ENCODE data around the gene AFF3. TPM values are rescaled to one million over a fixed set of nuclear protein-coding genes. Genes with fewer than 3 reads are reported as not detected.

The AFF3 gene
- total RNA-seq, 1 experiment from 2014 or later, result 0.05 TPM

GRCh38 chr2:99572373-99573164 lies 569.8 kb downstream of the AFF3 start:
- no peaks in the 10 kb centered on the region for H3K9me3 Mint-ChIP-seq (ENCODE audit: unreplicated experiment)
- no peak overlapping the region for H3K27ac Mint-ChIP-seq (ENCODE audit: unreplicated experiment)
- ChIA-PET POLR2A (no interaction called here), CTCF (interaction anchor here (1.7 kb wide), 1 partner anchor 13 kb away, joined by 5 read pairs; no protein-coding TSS in a partner anchor)
- TF ChIP-seq, protein P1, sequence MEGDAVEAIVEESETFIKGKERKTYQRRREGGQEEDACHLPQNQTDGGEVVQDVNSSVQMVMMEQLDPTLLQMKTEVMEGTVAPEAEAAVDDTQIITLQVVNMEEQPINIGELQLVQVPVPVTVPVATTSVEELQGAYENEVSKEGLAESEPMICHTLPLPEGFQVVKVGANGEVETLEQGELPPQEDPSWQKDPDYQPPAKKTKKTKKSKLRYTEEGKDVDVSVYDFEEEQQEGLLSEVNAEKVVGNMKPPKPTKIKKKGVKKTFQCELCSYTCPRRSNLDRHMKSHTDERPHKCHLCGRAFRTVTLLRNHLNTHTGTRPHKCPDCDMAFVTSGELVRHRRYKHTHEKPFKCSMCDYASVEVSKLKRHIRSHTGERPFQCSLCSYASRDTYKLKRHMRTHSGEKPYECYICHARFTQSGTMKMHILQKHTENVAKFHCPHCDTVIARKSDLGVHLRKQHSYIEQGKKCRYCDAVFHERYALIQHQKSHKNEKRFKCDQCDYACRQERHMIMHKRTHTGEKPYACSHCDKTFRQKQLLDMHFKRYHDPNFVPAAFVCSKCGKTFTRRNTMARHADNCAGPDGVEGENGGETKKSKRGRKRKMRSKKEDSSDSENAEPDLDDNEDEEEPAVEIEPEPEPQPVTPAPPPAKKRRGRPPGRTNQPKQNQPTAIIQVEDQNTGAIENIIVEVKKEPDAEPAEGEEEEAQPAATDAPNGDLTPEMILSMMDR (IDR thresholded peaks at IDR 0.05; ENCODE audit: insufficient read depth in 1 of 2, low read depth in 1 of 2, low read length in 1 of 2, severe bottlenecking in 1 of 2, unreplicated experiment in 1 of 2), result no peak
- H3K9me3 ChIP-seq, result no peaks in the 10 kb centered on the region
- intact Hi-C loops (cut with micrococcal nuclease; ENCODE audit: unreplicated experiment), result no loop called here
- no peak for DNase-seq
- peaks cover 14% of the 10 kb centered on the region for H3K27me3 Mint-ChIP-seq (ENCODE audit: insufficient read depth, unreplicated experiment)
- no peak overlapping the region for H3K4me3 Mint-ChIP-seq (ENCODE audit: unreplicated experiment)
- H3K36me3 ChIP-seq (ENCODE audit: control insufficient read depth, insufficient read depth, low read length), result no peaks in the 10 kb centered on the region
- BruUV-seq (replicated peaks), result no TSS peak
- H3K4me1 Mint-ChIP-seq (ENCODE audit: low read depth, unreplicated experiment), result no peaks in the 10 kb centered on the region
- H3K4me1 ChIP-seq, result no peaks in the 10 kb centered on the region
- H3K27me3 ChIP-seq (replicated peaks; ENCODE audit: control insufficient read depth, insufficient read depth, low read length), result no peaks in the 10 kb centered on the region
- H3K4me3 ChIP-seq (ENCODE audit: low read depth, low read length), result no peak overlapping the region
- H3K36me3 Mint-ChIP-seq (ENCODE audit: insufficient read depth, unreplicated experiment), result no peaks in the 10 kb centered on the region

- H3K4me3 Mint-ChIP-seq (ENCODE audit: unreplicated experiment), result no peak overlapping the region
Measured at GRCh38 chr2:99571954-99572353, 570.4 kb downstream of the AFF3 start.

GRCh38 chr2:99571533-99571932 lies 570.9 kb downstream of the AFF3 start:
- Histone ChIP-seq H3K36me3 (ENCODE audit: control insufficient read depth, insufficient read depth, low read length) (no peaks in the 10 kb centered on the region), H3K4me3 (ENCODE audit: low read depth, low read length) (no peak overlapping the region), H3K27me3 (replicated peaks; ENCODE audit: control insufficient read depth, insufficient read depth, low read length) (no peaks in the 10 kb centered on the region), H3K9me3 (no peaks in the 10 kb centered on the region), H3K4me1 (no peaks in the 10 kb centered on the region)
- POLR2A ChIA-PET, result no interaction called here
- Mint-ChIP-seq H3K4me3 (ENCODE audit: unreplicated experiment) (no peak overlapping the region), H3K27me3 (ENCODE audit: insufficient read depth, unreplicated experiment) (peaks cover 18% of the 10 kb centered on the region), H3K4me1 (ENCODE audit: low read depth, unreplicated experiment) (no peaks in the 10 kb centered on the region), H3K9me3 (ENCODE audit: unreplicated experiment) (no peaks in the 10 kb centered on the region), H3K27ac (ENCODE audit: unreplicated experiment) (no peak overlapping the region), H3K36me3 (ENCODE audit: insufficient read depth, unreplicated experiment) (no peaks in the 10 kb centered on the region)
- TF ChIP-seq, protein P1 (IDR thresholded peaks at IDR 0.05; ENCODE audit: insufficient read depth in 1 of 2, low read depth in 1 of 2, low read length in 1 of 2, severe bottlenecking in 1 of 2, unreplicated experiment in 1 of 2), result no peak
- CTCF ChIA-PET, result interaction anchor here (1.7 kb wide), 1 partner anchor 12 kb away, joined by 5 read pairs; no protein-coding TSS in a partner anchor
- intact Hi-C loops (cut with micrococcal nuclease; ENCODE audit: unreplicated experiment), result no loop called here
- no TSS peak for BruUV-seq (replicated peaks)
- no peak for DNase-seq

More at GRCh38 chr2:99571954-99572353, 570.4 kb downstream of the AFF3 start:
- BruUV-seq (replicated peaks), result no TSS peak
- no peaks in the 10 kb centered on the region for H3K36me3 ChIP-seq (ENCODE audit: control insufficient read depth, insufficient read depth, low read length)
- TF ChIP-seq, protein P1 (IDR thresholded peaks at IDR 0.05; ENCODE audit: insufficient read depth in 1 of 2, low read depth in 1 of 2, low read length in 1 of 2, severe bottlenecking in 1 of 2, unreplicated experiment in 1 of 2), result no peak
- CTCF ChIA-PET, result interaction anchor here (1.7 kb wide), 1 partner anchor 13 kb away, joined by 5 read pairs; no protein-coding TSS in a partner anchor
- H3K27me3 ChIP-seq (replicated peaks; ENCODE audit: control insufficient read depth, insufficient read depth, low read length), result no peaks in the 10 kb centered on the region
- DNase-seq, result no peak
- H3K9me3 ChIP-seq, result no peaks in the 10 kb centered on the region
- H3K4me3 ChIP-seq (ENCODE audit: low read depth, low read length), result no peak overlapping the region
- intact Hi-C loops (cut with micrococcal nuclease; ENCODE audit: unreplicated experiment), result no loop called here
- no peaks in the 10 kb centered on the region for H3K9me3 Mint-ChIP-seq (ENCODE audit: unreplicated experiment)
- POLR2A ChIA-PET, result no interaction called here
- H3K4me1 Mint-ChIP-seq (ENCODE audit: low read depth, unreplicated experiment), result no peaks in the 10 kb centered on the region
- H3K27me3 Mint-ChIP-seq (ENCODE audit: insufficient read depth, unreplicated experiment), result peaks cover 18% of the 10 kb centered on the region
- no peaks in the 10 kb centered on the region for H3K4me1 ChIP-seq
- no peak overlapping the region for H3K27ac Mint-ChIP-seq (ENCODE audit: unreplicated experiment)
- H3K36me3 Mint-ChIP-seq (ENCODE audit: insufficient read depth, unreplicated experiment), result no peaks in the 10 kb centered on the region
